HepG2 (cell line): ENCODE measurements around the gene HEXIM1. TPM values are rescaled to one million over a fixed set of nuclear protein-coding genes. Genes with fewer than 3 reads are reported as not detected.

Experiments used
- CBX1 ChIP-seq: IDR thresholded peaks from one replicate; pipeline ENCODE4 v1.6.1; 2016; ENCODE audit warnings: antibody characterized with exemption, low read depth
- CREBL2 ChIP-seq: sonication (generic); formaldehyde crosslinking; IDR thresholded peaks from 2 replicates; pipeline ENCODE4 v1.8.1; 2023; ENCODE audit warnings: missing genetic modification reagents, mild to moderate bottlenecking, borderline replicate concordance
- DNMT3B ChIP-seq: conservative IDR thresholded peaks from 2 replicates; pipeline ENCODE4 v1.6.1; 2016; ENCODE audit warnings: missing biosample characterization, control low read depth
- ETV6 ChIP-seq: sonication (generic); formaldehyde crosslinking; conservative IDR thresholded peaks from 2 replicates; pipeline ENCODE4 v1.4.0; 2020; ENCODE audit warnings: missing genetic modification reagents
- FOXM1 ChIP-seq: sonication (generic); formaldehyde crosslinking; IDR thresholded peaks from 2 replicates; pipeline ENCODE4 v1.5.0; 2020; ENCODE audit warnings: missing genetic modification reagents
- HDAC1 ChIP-seq: sonication (generic); formaldehyde crosslinking; IDR thresholded peaks from 2 replicates; pipeline ENCODE4 v1.5.1; 2020; ENCODE audit warnings: mild to moderate bottlenecking, missing genetic modification reagents
- HMGA1 ChIP-seq: sonication (generic); formaldehyde crosslinking; conservative IDR thresholded peaks from 2 replicates; pipeline ENCODE4 v1.4.0; 2020; ENCODE audit warnings: missing genetic modification reagents
- HNRNPL ChIP-seq: fragments of 200-400 bp; formaldehyde crosslinking; IDR thresholded peaks from 2 replicates; pipeline ENCODE4 v1.6.1; 2017; ENCODE audit warnings: mild to moderate bottlenecking, low read depth, low read length
- KDM3A ChIP-seq: IDR thresholded peaks from 2 replicates; pipeline ENCODE4 v1.6.1; 2018; ENCODE audit warnings: low read depth, missing compliant biosample characterization
- MED13 ChIP-seq: sonication (generic); formaldehyde crosslinking; IDR thresholded peaks from 2 replicates; pipeline ENCODE4 v1.5.0; 2020; ENCODE audit warnings: missing genetic modification reagents
- MIER2 ChIP-seq: IDR thresholded peaks from 2 replicates; pipeline ENCODE4 v1.6.1; 2016; ENCODE audit warnings: missing biosample characterization, missing genetic modification reagents
- MTA1 ChIP-seq: sonication (generic); formaldehyde crosslinking; IDR thresholded peaks from 2 replicates; pipeline ENCODE4 v1.4.0; 2020; ENCODE audit warnings: missing genetic modification reagents, mild to moderate bottlenecking, borderline replicate concordance
- SALL1 ChIP-seq: sonication (generic); formaldehyde crosslinking; IDR thresholded peaks from 2 replicates; pipeline ENCODE4 v1.8.0; 2022; ENCODE audit warnings: mild to moderate bottlenecking, missing genetic modification reagents
- SIX4 ChIP-seq: sonication (generic); formaldehyde crosslinking; IDR thresholded peaks from 2 replicates; pipeline ENCODE4 v1.4.0; 2020; ENCODE audit warnings: missing genetic modification reagents
- SOX13 ChIP-seq, 3 experiments: fragments of 450-650 bp in 1 of 3; sonication (generic) in 1 of 3; formaldehyde crosslinking in 1 of 3; IDR thresholded peaks in 2 of 3; conservative IDR thresholded peaks in 1 of 3; 2 replicates each; pipeline versions ENCODE4 v1.5.0 to v1.6.1; 2016 to 2020; ENCODE audit warnings: antibody characterized with exemption in 1 of 3, mild to moderate bottlenecking in 1 of 3, missing compliant biosample characterization in 1 of 3, missing genetic modification reagents in 1 of 3, moderate library complexity in 1 of 3
- STAG1 ChIP-seq: sonication (generic); formaldehyde crosslinking; IDR thresholded peaks from 2 replicates; pipeline ENCODE4 v1.4.0; 2020; ENCODE audit warnings: missing genetic modification reagents
- ZFP91 ChIP-seq: sonication (generic); formaldehyde crosslinking; IDR thresholded peaks from 2 replicates; pipeline ENCODE4 v1.9.0; 2022; ENCODE audit warnings: missing genetic modification reagents, mild to moderate bottlenecking, borderline replicate concordance
- ZNF17 ChIP-seq: sonication (generic); formaldehyde crosslinking; IDR thresholded peaks from 2 replicates; pipeline ENCODE4 v1.5.0; 2020; ENCODE audit warnings: mild to moderate bottlenecking, missing genetic modification reagents
- ZNF282 ChIP-seq: fragments of 450-650 bp; IDR thresholded peaks from 2 replicates; pipeline ENCODE4 v1.6.1; 2018; ENCODE audit not compliant: partially characterized antibody
- ZNF598 ChIP-seq: sonication (generic); formaldehyde crosslinking; IDR thresholded peaks from 2 replicates; pipeline ENCODE4 v1.5.1; 2020; ENCODE audit warnings: mild to moderate bottlenecking, missing genetic modification reagents, borderline replicate concordance
- ZNF7 ChIP-seq: IDR thresholded peaks from 2 replicates; pipeline ENCODE4 v1.6.1; 2016; ENCODE audit warnings: missing biosample characterization, missing genetic modification reagents
- polyA plus RNA-seq, 8 experiments: library from polyadenylated mRNA; depleted of rRNA in 3 of 8; stranded (reverse) in 7 of 8; unstranded in 1 of 8; fragments of >200 nt; fragmentation: Illumina TruSeq in 4 of 8; extraction: Trizol in 4 of 8; gene quantifications; 2 replicates each; pipeline versions ENCODE4 v1.2.1 to v1.2.3, GENCODE V29; 2011 to 2016; ENCODE audit warnings: low read depth in 4 of 8, missing spikeins in 1 of 8, mixed read lengths in 1 of 8; ENCODE audit not compliant: insufficient read depth in 1 of 8
- total RNA-seq, 5 experiments: library from RNA; depleted of rRNA; stranded (reverse); fragments of >200 nt; fragmentation: Illumina TruSeq; extraction: Trizol; gene quantifications; 2 replicates each; pipeline ENCODE4 v1.2.3, GENCODE V29; 2016; ENCODE audit warnings: low read depth in 1 of 5
- TF ChIP-seq, protein P1 (sequence below): sonication (generic); formaldehyde crosslinking; IDR thresholded peaks from 2 replicates; pipeline ENCODE4 v1.8.1; 2023; ENCODE audit warnings: mild to moderate bottlenecking, missing genetic modification reagents
- TF ChIP-seq, protein P2 (sequence below): sonication (generic); formaldehyde crosslinking; IDR thresholded peaks from 2 replicates; pipeline ENCODE4 v1.4.0; 2020; ENCODE audit warnings: missing genetic modification reagents
- TF ChIP-seq, protein P3 (sequence below): sonication (generic); formaldehyde crosslinking; IDR thresholded peaks from 2 replicates; pipeline ENCODE4 v1.8.0; 2022; ENCODE audit warnings: missing genetic modification reagents, low read depth, mild to moderate bottlenecking, borderline replicate concordance

The HEXIM1 gene
- total and polyA plus RNA-seq, 2 of the 13 experiments (the other 11 are each of a cell fraction or from before 2014, with no cell fraction given), result 10.5 to 16.6 TPM

DNA sequence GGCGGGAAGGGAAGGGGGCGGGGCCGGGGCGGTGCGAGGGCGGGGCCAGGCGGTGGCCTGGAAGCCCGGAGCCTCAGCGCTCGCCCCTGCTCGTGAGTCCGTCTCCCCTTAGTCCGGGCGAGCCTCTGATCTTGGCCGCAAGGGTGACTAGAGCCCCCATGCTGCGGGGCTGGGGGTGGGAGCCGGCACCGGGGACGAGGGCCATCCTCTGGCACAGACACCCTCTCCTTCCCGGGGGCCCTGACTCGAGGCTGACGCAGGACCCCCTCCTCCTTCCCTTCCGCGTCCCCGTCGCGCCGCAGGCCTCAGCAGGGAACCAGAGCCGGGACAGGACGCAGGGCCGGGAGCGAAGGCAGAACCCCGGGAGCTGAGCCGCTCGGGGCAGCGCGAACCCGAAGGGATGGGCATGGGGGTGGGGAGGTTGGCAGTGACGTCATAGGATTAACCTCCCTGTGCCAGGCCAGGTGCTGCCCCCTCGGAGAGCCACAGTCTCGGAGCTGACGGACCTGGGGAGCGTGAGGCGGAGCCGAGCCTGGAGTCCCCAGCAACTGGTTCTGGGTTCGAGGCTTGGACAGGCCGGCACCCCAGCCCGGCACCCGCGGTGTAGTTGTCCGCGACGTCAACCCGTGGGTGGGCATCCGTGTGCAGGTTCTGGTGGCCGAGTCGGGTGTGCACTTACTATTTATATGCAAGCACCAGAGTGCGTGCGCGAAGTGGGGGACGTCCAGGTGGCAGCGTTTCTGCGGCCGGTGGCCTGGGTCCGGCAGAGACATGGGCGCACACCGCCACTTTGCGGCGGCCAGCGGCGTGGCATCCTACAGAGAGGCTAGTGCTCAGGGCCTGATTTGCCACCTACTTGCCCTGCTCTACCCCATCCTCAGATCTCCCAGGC lies 15.5 kb upstream of the HEXIM1 start (continued):
- TF ChIP-seq, protein P1, sequence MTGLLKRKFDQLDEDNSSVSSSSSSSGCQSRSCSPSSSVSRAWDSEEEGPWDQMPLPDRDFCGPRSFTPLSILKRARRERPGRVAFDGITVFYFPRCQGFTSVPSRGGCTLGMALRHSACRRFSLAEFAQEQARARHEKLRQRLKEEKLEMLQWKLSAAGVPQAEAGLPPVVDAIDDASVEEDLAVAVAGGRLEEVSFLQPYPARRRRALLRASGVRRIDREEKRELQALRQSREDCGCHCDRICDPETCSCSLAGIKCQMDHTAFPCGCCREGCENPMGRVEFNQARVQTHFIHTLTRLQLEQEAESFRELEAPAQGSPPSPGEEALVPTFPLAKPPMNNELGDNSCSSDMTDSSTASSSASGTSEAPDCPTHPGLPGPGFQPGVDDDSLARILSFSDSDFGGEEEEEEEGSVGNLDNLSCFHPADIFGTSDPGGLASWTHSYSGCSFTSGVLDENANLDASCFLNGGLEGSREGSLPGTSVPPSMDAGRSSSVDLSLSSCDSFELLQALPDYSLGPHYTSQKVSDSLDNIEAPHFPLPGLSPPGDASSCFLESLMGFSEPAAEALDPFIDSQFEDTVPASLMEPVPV (CRISPR knock-in tag), result 0 out of 2 replicates have a peak, but pooled peaks have one; percentile 70
- TF ChIP-seq MIER2 (CRISPR knock-in tag) (no peak), FOXM1 (CRISPR knock-in tag) (no peak), ZNF7 (CRISPR knock-in tag) (no peak), CBX1 (no peak), HDAC1 (CRISPR knock-in tag) (peak; percentile 81), ZNF17 (no peak), DNMT3B (CRISPR knock-in tag) (no peak), MTA1 (CRISPR knock-in tag) (peak; percentile 86), ZNF598 (CRISPR knock-in tag) (peak; percentile 32; the same call in 1 of the 2 replicates), ZNF282 (no peak), HNRNPL (peak; percentile 84; the same call in 1 of the 2 replicates), HMGA1 (CRISPR knock-in tag) (no peak), CREBL2 (CRISPR knock-in tag) (no peak), STAG1 (CRISPR knock-in tag) (peak; percentile 88), ETV6 (CRISPR knock-in tag) (0 out of 2 replicates have a peak, but pooled peaks have one; percentile 10), SIX4 (CRISPR knock-in tag) (no peak), MED13 (no peak), SALL1 (peak; percentile 52; the same call in 1 of the 2 replicates), KDM3A (peak; percentile 85; the same call in 1 of the 2 replicates), SOX13 (IDR thresholded peaks at IDR 0.05) (no peak), SOX13 (CRISPR knock-in tag; conservative IDR thresholded peaks at IDR 0.05 in 1 of 2, IDR thresholded peaks at IDR 0.05 in 1 of 2) (no peak), ZFP91 (CRISPR knock-in tag) (peak; percentile 81; the same call in 1 of the 2 replicates)
- TF ChIP-seq, protein P2, sequence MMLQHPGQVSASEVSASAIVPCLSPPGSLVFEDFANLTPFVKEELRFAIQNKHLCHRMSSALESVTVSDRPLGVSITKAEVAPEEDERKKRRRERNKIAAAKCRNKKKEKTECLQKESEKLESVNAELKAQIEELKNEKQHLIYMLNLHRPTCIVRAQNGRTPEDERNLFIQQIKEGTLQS (CRISPR knock-in tag), result peak; percentile 54
- TF ChIP-seq, protein P3, sequence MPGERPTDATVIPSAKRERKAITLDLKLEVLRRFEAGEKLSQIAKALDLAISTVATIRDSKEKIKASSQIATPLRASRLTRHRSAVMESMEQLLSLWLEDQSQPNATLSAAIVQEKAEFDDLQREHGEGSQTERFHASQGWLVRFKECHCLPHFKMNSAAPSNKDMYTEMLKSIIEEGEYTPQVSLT, result no peak
